ENCODE results near the gene LRCOL1.

LRCOL1 gene

DNA sequence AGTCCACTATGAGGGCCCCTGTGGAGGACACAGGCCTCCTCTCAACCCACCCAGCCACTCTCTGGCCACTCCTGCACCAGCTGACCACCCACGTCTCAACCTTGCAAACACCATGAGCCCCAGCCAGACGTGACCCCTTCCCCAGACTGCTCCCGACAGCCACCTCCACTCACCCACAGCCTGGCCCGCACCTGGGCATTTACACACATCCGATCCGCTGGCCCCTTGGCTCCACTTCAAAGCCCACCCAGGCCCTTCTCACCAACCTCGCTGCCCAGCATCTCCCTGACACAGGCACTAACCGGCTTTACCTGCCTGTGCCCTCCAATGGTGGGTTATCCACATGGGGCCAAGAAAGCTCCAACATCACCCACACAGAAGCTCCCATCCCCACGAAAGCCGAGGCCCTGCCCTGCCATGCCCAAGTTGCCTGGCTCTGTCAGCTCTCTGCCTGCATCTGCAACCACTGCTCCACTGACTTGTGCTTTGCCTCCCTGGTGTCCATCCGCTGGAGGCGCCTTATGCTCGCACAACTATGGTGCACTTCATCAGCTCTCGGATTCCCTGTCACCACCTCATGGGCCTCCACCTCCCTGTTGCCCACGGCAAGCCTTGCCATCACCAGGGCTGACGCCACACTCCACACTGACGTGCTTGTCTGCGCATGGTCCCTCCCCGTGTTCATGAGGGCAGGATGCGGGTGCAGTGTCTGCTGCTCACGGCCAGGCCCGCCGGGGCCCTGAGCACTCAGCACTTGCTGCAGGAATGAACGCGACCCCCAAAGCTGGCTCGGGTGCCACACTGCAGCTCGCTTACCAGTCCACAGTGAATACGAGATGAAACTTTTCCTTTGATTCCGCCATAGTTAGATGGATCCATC lies 24.9 kb upstream of the LRCOL1 start:
- DNase-seq, result no peak

- no peak for DNase-seq
Observed at GRCh38 chr12:132634411-132634990, 24.1 kb upstream of the LRCOL1 start.

GRCh38 chr12:132633901-132634300 lies 23.5 kb upstream of the LRCOL1 start:
- no peak for DNase-seq

DNA sequence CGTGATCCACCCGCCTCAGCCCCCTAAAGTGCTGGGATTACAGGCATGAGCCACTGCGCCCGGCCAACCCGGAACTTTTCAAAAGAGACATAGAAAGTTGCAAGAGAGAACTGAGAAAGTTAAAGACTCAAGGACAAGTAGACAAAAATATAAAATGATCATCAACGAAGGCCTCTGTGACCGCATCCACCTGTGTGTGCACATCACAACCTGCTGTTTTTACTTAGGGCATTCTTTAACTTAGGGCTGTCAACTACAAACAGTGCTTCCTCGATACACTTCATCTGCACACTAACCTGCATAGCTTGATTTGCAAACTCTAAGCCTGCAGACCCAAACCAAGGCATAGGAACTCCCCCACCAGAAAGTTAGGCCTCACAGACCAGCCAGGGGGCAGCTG lies 23.0 kb upstream of the LRCOL1 start:
- no peak for DNase-seq

DNA sequence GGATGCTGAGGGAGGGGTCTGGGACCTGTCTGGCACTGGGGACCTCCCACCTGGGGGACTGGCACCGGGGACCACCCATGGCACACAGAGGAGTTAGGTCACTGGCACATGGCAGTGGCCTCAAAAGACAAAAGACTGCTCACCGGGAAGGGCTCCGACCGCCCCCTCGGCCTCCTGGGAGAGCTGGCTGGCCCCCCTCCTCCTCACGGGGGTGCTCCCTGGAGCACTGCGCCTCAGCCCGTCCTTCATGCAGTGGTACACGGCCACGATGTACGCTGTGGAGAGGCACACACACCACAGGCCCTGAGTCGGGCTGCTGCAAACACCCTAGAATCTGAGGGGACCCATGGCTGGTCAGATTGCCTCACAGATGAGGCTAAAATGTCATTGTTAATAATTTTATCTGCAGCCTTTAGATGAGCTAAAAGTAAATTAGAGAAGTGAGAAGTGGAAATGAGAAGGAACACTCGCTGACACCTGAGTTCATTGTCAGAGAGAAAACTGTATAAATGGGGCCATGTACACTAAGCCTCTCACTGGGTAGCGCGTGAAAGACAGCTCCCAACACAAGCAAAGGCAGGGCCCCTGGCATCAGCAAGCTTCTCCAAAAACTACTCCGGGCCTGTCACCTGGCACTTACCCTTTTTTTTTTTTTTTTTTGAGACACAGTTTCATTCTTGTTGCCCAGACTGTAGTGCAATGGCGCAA lies 22.3 kb upstream of the LRCOL1 start:
- DNase-seq, result no peak

DNA sequence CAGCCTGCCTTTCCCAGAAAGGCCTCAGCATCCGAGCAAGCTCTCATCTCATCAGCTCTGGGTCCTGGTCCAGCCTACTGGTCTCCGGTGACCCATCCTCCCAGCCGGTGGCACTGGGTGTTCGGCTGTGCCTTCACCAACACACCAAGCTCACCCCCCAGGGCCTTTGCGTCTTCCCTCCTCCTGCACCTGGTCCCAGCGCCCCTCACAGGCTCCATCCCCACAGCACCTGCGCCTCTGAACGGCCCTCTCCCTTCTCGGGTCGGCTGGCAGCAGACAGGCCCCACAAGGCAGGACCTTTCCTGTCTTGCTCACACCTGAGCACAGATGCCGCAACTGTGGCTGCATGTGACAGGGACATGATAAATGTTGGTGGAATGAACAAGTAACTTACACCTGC lies 21.3 kb upstream of the LRCOL1 start:
- DNase-seq, result no peak

DNA sequence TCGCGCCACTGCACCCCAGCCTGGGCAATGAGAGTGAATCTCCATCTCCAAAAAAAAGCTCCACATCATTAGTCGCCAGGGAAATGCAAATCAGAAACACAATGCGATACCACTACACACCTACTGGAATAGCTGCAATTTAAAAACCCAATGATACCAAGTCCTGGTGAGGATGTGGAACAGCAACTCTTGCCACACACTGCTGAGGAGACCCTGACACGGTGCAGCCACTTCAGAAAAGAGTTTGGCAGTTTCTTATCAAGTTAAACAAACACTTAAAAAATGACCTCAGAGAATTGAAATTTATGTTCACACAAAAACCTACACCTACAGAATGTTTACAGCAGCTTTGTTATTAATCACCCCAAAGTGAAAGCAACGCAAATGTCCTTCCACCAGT lies 20.3 kb upstream of the LRCOL1 start:
- DNase-seq, result no peak

GRCh38 chr12:132629330-132629729 lies 18.9 kb upstream of the LRCOL1 start:
- no peak for DNase-seq

DNA sequence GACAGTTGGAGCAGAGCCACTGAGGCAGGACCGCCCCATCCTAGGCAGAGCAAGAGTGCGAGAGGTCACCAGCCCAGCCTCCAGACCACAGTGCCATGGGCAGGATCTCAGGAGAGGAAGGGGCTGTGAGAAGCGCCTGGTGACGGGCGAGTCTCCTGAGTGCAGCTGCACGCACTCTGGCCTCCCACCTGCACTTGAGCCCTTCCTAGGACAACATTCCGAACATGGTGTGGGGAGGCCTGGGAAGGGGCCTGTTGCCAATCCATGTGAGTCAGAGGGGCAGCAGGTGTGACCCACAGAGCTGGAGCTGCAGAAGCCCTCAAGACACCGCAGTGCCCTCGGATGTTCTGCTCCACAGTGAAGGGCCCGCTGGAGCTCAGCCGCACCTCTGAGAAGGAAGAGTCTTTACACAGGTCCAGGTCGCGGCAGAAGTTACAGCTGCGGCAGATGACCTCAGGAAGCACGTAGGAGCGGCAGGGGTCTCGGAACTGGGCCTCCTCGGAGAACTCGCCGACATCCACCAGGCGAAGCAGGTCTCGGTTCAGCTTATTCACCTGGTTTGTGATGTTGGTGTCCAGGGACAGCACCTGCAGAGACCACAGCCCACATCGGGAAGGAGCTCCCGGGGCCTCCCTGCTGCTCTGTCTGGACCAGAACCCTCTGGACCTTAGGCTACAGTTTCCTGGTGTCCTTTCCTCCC lies 15.5 kb upstream of the LRCOL1 start:
- no peak for DNase-seq

GRCh38 chr12:132624910-132625630 lies 14.7 kb upstream of the LRCOL1 start:
- no peak for DNase-seq

GRCh38 chr12:132624186-132624855 lies 13.9 kb upstream of the LRCOL1 start:
- DNase-seq, result no peak

DNA sequence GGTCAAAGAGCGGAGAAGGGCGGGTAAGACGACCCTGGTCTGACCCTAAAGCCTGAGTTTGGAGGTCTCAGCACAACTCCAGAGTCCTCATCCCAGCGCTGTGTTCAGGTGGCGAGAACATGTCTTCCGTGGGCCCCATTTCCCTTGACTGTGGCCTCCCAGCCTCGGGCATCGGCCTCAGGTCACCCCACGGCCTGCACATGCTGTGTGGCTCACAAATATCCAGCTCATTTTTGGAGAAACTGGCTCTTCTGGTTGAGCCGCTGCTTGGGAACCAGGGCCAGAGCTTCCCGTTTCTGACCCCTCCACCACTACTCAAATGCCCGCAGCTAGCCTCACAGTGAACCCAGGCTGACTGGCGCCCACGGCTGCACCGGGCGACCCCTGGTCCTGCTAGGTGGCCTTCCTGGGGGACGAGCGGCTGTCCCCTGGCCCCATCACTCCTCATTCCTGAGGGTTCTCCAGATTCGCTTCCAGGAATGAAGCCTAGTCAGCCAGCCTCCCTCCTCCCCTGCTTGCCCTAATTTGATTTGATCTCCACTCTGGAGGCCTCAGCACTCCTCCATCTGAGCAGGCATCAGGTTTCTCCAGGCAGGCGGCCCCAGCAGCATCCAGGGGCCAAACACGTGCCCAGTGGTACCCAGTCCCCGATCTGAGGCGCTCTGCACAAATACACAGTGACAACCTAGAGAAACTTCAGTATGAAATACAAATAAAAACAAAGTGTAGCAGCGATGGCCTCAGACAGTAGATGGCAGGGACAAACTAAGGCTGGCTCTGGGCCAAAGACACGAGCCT lies 12.9 kb upstream of the LRCOL1 start:
- DNase-seq, result no peak

GRCh38 chr12:132622437-132623071 lies 12.2 kb upstream of the LRCOL1 start:
- DNase-seq, result no peak

- no peak for DNase-seq
Observed at GRCh38 chr12:132621657-132622435, 11.5 kb upstream of the LRCOL1 start.

DNA sequence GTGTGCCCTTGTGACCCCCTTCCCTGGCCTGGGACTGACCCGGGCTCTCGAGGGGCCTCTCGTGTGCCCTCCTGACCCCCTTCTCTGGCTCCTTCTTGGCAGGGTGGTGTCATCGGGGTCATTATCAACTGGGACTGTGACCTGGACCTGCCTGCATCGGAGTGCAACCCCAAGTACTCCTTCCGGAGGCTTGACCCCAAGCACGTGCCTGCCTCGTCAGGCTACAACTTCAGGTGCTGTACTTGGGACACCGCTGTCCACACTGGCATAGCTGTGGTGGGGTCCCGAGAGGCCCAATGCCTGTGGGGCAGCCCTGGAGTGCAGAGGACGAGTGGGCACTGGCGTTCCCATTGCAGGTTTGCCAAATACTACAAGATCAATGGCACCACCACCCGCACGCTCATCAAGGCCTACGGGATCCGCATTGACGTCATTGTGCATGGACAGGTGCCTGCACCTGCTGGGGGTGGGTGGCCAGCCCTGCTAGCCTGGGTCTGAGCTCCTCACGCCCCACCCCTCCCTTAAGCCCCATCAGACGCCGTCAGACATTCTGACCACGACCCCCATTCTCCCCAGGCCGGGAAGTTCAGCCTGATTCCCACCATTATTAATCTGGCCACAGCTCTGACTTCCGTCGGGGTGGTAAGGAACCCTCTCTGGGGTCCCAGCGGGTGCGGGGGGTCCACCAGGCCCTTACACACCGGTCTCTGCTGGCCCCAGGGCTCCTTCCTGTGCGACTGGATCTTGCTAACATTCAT lies 10.7 kb upstream of the LRCOL1 start:
- no peak for DNase-seq

GRCh38 chr12:132620113-132620898 lies 9.9 kb upstream of the LRCOL1 start:
- no peak for DNase-seq

- DNase-seq, result no peak
Observed at GRCh38 chr12:132619386-132620112, 9.2 kb upstream of the LRCOL1 start.

GRCh38 chr12:132619071-132619385 lies 8.6 kb upstream of the LRCOL1 start:
- DNase-seq, result no peak

Measured in NCI-H510A treated with DMSO at 0.1 percent for 48 hours (cell line).